Measurements from ENCODE around the gene BMP3. TPM values are rescaled to one million over a fixed set of nuclear protein-coding genes. Genes with fewer than 3 reads are reported as not detected.

Gene BMP3
- total RNA-seq, 6 experiments from 2014 or later, result not detected

GRCh38 chr4:81062001-81062400 is 31.5 kb downstream of the BMP3 start:
- H3K4me3 ChIP-seq, result no peak overlapping the region
- 20% methylated on average over 1 of the region's 1 CpG for WGBS (ENCODE audit: insufficient coverage, low coverage, low lambda C conversion rate, missing lambda C conversion rate)
- DNase-seq (no peak), ATAC-seq (no peak)
- intact Hi-C loops (cut with DNase I), result no loop called here
- no peaks in the 10 kb centered on the region for H3K36me3 ChIP-seq
- H3K27me3 ChIP-seq, result no peaks in the 10 kb centered on the region
- H3K27ac ChIP-seq, result no peak overlapping the region
- H3K4me1 ChIP-seq, result peaks cover 0 to 10% (median 0%) of the 10 kb centered on the region in 4 donors
- no peak for TF ChIP-seq POLR2A (IDR thresholded peaks at IDR 0.05)
- no peak for TF ChIP-seq CTCF (IDR thresholded peaks at IDR 0.05)
- no peaks in the 10 kb centered on the region for H3K9me3 ChIP-seq

GRCh38 chr4:81065446-81065845 is 34.9 kb downstream of the BMP3 start:
- WGBS (ENCODE audit: insufficient coverage, low coverage, low lambda C conversion rate, missing lambda C conversion rate), result 44% methylated on average over 5 of the region's 5 CpGs
- no peaks in the 10 kb centered on the region for H3K36me3 ChIP-seq
- ATAC-seq (no peak), DNase-seq (no peak)
- TF ChIP-seq CTCF (IDR thresholded peaks at IDR 0.05) (no peak), POLR2A (IDR thresholded peaks at IDR 0.05) (no peak)
- H3K27me3 ChIP-seq, result no peaks in the 10 kb centered on the region
- intact Hi-C loops (cut with DNase I), result no loop called here
- H3K9me3 ChIP-seq, result no peaks in the 10 kb centered on the region
- H3K27ac ChIP-seq, result no peak overlapping the region
- H3K4me3 ChIP-seq, result no peak overlapping the region
- peaks cover 0 to 10% (median 0%) of the 10 kb centered on the region in 4 donors for H3K4me1 ChIP-seq

- Histone ChIP-seq H3K36me3 (no peaks in the 10 kb centered on the region), H3K4me3 (no peak overlapping the region), H3K27ac (no peak overlapping the region), H3K9me3 (no peaks in the 10 kb centered on the region), H3K27me3 (no peaks in the 10 kb centered on the region), H3K4me1 (no peaks in the 10 kb centered on the region)
- intact Hi-C loops (cut with DNase I), result loop anchor here in 1 of 2 donors (5.0 kb wide), 1 partner anchor 282 kb away; no protein-coding TSS in a partner anchor
- WGBS (ENCODE audit: insufficient coverage, low coverage, low lambda C conversion rate, missing lambda C conversion rate), result 9% methylated on average over 6 of the region's 6 CpGs
- DNase-seq (peak in 1 of 3 donors; percentile 65), ATAC-seq (peak; percentile 99)
- TF ChIP-seq CTCF (IDR thresholded peaks at IDR 0.05) (peak; percentile 76 to 96 (median 92)), POLR2A (IDR thresholded peaks at IDR 0.05) (no peak)
Observed at GRCh38 chr4:81069706-81070331, 39.3 kb downstream of the BMP3 start.

- Histone ChIP-seq H3K36me3 (no peaks in the 10 kb centered on the region), H3K27me3 (no peaks in the 10 kb centered on the region), H3K27ac (no peak overlapping the region), H3K4me1 (no peaks in the 10 kb centered on the region), H3K4me3 (no peak overlapping the region), H3K9me3 (no peaks in the 10 kb centered on the region)
- no peak for ATAC-seq
- TF ChIP-seq CTCF (IDR thresholded peaks at IDR 0.05), result no peak
- TF ChIP-seq POLR2A (IDR thresholded peaks at IDR 0.05), result no peak
- DNase-seq, result no peak
- intact Hi-C loops (cut with DNase I), result loop anchor here in 1 of 2 donors (5.0 kb wide), 1 partner anchor 281 kb away; no protein-coding TSS in a partner anchor
- WGBS (ENCODE audit: insufficient coverage, low coverage, low lambda C conversion rate, missing lambda C conversion rate), result 12% methylated on average over 2 of the region's 2 CpGs
Observed at GRCh38 chr4:81071013-81071412, 40.5 kb downstream of the BMP3 start.
